HepG2 (cell line): Measurements from ENCODE around the gene ARL3. TPM values are rescaled to one million over a fixed set of nuclear protein-coding genes. Genes with fewer than 3 reads are reported as not detected.

ENCODE experiments used
- ATAC-seq: fragments of 200-7000 bp; cut with Tn5 transposase; 3 replicates; pipeline ENCODE4 v1.9.1; 2020; ENCODE audit warnings: mild to moderate bottlenecking, moderate library complexity
- BruUV-seq: library from RNA; stranded (reverse); fragments of 400-500 nt; replicated peaks from 2 replicates; lab custom pipeline; 2021; lab: Mats Ljungman, UMichigan
- CTCF ChIA-PET: fragments of 300-600 bp; formaldehyde crosslinking; extraction: SDS; loops from one replicate; lab custom pipeline; 2021; ENCODE audit warnings: low total read pairs, inconsistent platforms, low intra/inter-chr PET ratio; lab: Yijun Ruan, JAX
- POLR2A ChIA-PET: fragments of 350-600 bp; sonication (Branson Sonifier 250); formaldehyde crosslinking; loops from one replicate; lab custom pipeline; 2020; ENCODE audit warnings: antibody characterized with exemption, inconsistent platforms; lab: Yijun Ruan, JAX
- DNase-seq: peaks from one replicate; pipeline ENCODE4 v3.0.0-alpha.2; 2015; ENCODE audit warnings: low spot score
- FAIRE-seq: peaks from 3 replicates; lab custom pipeline; 2011; peaks lifted over from hg19 to GRCh38; lab: Jason Lieb, UNC
- H2AFZ ChIP-seq: one replicate; pipeline ENCODE4 v1.6.1; 2011; ENCODE audit warnings: low read length, inconsistent platforms
- H3K27ac ChIP-seq: fragments of 300-600 bp; 3 replicates; pipeline ENCODE4 v1.8.0; 2011; ENCODE audit warnings: mixed run types, mild to moderate bottlenecking, mixed read lengths, low read length, inconsistent platforms; ENCODE audit not compliant: insufficient read depth; ENCODE audit errors: extremely low read length
- H3K27me3 ChIP-seq, 2 experiments: fragments of 200-600 bp in 1 of 2; 2 replicates in 1 of 2; 3 replicates in 1 of 2; pipeline versions ENCODE4 v1.6.0 to v1.8.0; 2011; ENCODE audit warnings: low read length in 2 of 2, mild to moderate bottlenecking in 2 of 2, moderate library complexity in 2 of 2, inconsistent platforms in 1 of 2; ENCODE audit not compliant: insufficient read depth in 2 of 2, control insufficient read depth in 1 of 2
- H3K36me3 ChIP-seq, 2 experiments: fragments of 200-600 bp in 1 of 2; replicated peaks in 1 of 2; 2 replicates in 1 of 2; 3 replicates in 1 of 2; pipeline versions ENCODE4 v1.5.1 to v1.8.0; 2011; ENCODE audit warnings: low read length in 2 of 2, inconsistent platforms in 1 of 2; ENCODE audit not compliant: insufficient read depth in 2 of 2, control insufficient read depth in 1 of 2
- H3K4me1 ChIP-seq: 2 replicates; pipeline ENCODE4 v1.5.1; 2012; ENCODE audit warnings: low read length, inconsistent platforms; ENCODE audit not compliant: insufficient read depth
- H3K4me2 ChIP-seq: 2 replicates; pipeline ENCODE4 v1.6.0; 2011; ENCODE audit warnings: low read depth, low read length, inconsistent platforms
- H3K4me3 ChIP-seq, 3 experiments: fragments of 200-600 bp in 1 of 3; sonication (generic), shearing (Covaris generic) in 1 of 3; replicated peaks in 1 of 3; 2 replicates each; pipeline ENCODE4 v1.5.1; 2011 to 2016; ENCODE audit warnings: low read length in 3 of 3, inconsistent platforms in 2 of 3, low read depth in 2 of 3, mild to moderate bottlenecking in 2 of 3, control low read depth in 1 of 3, mixed read lengths in 1 of 3; ENCODE audit not compliant: insufficient read depth in 1 of 3
- H3K79me2 ChIP-seq: one replicate; pipeline ENCODE4 v1.6.1; 2011; ENCODE audit warnings: low read length, inconsistent platforms; ENCODE audit not compliant: insufficient read depth
- H3K9ac ChIP-seq: 2 replicates; pipeline ENCODE4 v1.6.0; 2011; ENCODE audit warnings: mild to moderate bottlenecking, low read depth, low read length, inconsistent platforms; ENCODE audit not compliant: insufficient read depth
- H3K9me3 ChIP-seq: 2 replicates; pipeline ENCODE4 v1.5.1; 2012; ENCODE audit warnings: mild to moderate bottlenecking, low read length
- H4K20me1 ChIP-seq: 2 replicates; pipeline ENCODE4 v1.6.0; 2011; ENCODE audit warnings: inconsistent platforms, mild to moderate bottlenecking, low read length, moderate library complexity; ENCODE audit not compliant: insufficient read depth
- CTCF ChIP-seq: sonication (generic); formaldehyde crosslinking; IDR thresholded peaks from 2 replicates; pipeline ENCODE4 v1.5.0; 2020; ENCODE audit warnings: mild to moderate bottlenecking, missing genetic modification reagents, moderate library complexity
- PHF8 ChIP-seq: sonication (generic); formaldehyde crosslinking; IDR thresholded peaks from 2 replicates; pipeline ENCODE4 v1.5.0; 2020; ENCODE audit warnings: missing genetic modification reagents
- SAP130 ChIP-seq: IDR thresholded peaks from 2 replicates; pipeline ENCODE4 v1.6.1; 2016; ENCODE audit warnings: low read depth
- SMARCE1 ChIP-seq: fragments of 450-650 bp; IDR thresholded peaks from 2 replicates; pipeline ENCODE4 v1.6.1; 2017; ENCODE audit warnings: borderline replicate concordance
- TCF7 ChIP-seq: sonication (generic); IDR thresholded peaks from 2 replicates; pipeline ENCODE4 v1.6.1; 2016; ENCODE audit warnings: antibody characterized with exemption, low read depth
- ZNF230 ChIP-seq: sonication (generic); formaldehyde crosslinking; IDR thresholded peaks from 2 replicates; pipeline ENCODE4 v1.4.0; 2020; ENCODE audit warnings: mild to moderate bottlenecking, missing genetic modification reagents
- ZNF761 ChIP-seq: sonication (generic); formaldehyde crosslinking; conservative IDR thresholded peaks from 2 replicates; pipeline ENCODE4 v1.4.0; 2020; ENCODE audit warnings: mild to moderate bottlenecking, missing genetic modification reagents
- WGBS: methylation state at CpG from one replicate; pipeline ENCODE4 v1.1.6; 2017; ENCODE audit warnings: low lambda C conversion rate; 5-methylcytosine and 5-hydroxymethylcytosine counted together
- in situ Hi-C: cut with HindIII; loops from 2 replicates; pipeline ENCODE4 v1.10.0; 2017; ENCODE audit warnings: low pct_unique_long_range_greater_than_20kb; ENCODE audit not compliant: extremely low pct_ligation_motif_present
- intact Hi-C: fragments of 100-400 bp; cut with micrococcal nuclease; formaldehyde crosslinking; loops from one replicate; pipeline ENCODE4 v1.10.0; 2022; ENCODE audit not compliant: unreplicated experiment
- polyA plus RNA-seq, 8 experiments: library from polyadenylated mRNA; depleted of rRNA in 3 of 8; stranded (reverse) in 7 of 8; unstranded in 1 of 8; fragments of >200 nt; fragmentation: Illumina TruSeq in 4 of 8; extraction: Trizol in 4 of 8; gene quantifications; 2 replicates each; pipeline versions ENCODE4 v1.2.1 to v1.2.3, GENCODE V29; 2011 to 2016; ENCODE audit warnings: low read depth in 4 of 8, missing spikeins in 1 of 8, mixed read lengths in 1 of 8; ENCODE audit not compliant: insufficient read depth in 1 of 8
- total RNA-seq, 5 experiments: library from RNA; depleted of rRNA; stranded (reverse); fragments of >200 nt; fragmentation: Illumina TruSeq; extraction: Trizol; gene quantifications; 2 replicates each; pipeline ENCODE4 v1.2.3, GENCODE V29; 2016; ENCODE audit warnings: low read depth in 1 of 5
- TF ChIP-seq, protein P1 (sequence below): sonication (generic); formaldehyde crosslinking; conservative IDR thresholded peaks from 2 replicates; pipeline ENCODE4 v1.4.0; 2020; ENCODE audit warnings: mild to moderate bottlenecking, missing genetic modification reagents, moderate library complexity

The ARL3 gene
- total and polyA plus RNA-seq, 2 of the 13 experiments (the other 11 are each of a cell fraction or from before 2014, with no cell fraction given) = 5.2 to 6.6 TPM

DNA sequence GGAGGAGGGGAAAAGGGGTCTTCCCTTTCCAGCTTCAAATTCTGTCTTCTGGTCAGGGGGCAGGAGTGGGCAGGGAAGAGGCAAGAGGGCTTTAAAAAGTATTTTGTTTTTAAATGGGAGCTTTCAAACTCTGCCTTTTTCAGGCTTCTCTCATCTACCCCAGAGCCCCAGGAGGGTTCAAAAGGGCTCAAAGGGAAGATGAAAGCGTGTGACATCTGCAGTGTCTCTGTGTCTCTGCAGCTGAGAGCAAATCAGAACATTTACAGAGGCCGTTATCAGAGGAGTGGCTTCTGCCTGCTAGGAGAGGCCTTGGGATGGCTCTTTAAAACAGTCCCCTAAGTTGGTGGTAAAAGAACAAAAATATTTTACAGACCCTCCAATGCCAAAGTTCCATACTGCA, 39.6 kb downstream of the ARL3 start:
- BruUV-seq = no TSS peak
- no peaks in the 10 kb centered on the region for H3K79me2 ChIP-seq
- WGBS = 0% methylated on average over 2 of the region's 2 CpGs
- no peak overlapping the region for H3K9ac ChIP-seq
- POLR2A ChIA-PET = interaction anchor here (0.7 to 2.5 kb wide), 8 partner anchors 11 to 47 kb away, joined by 3 to 12 read pairs (median 8); no protein-coding TSS in a partner anchor
- no peak overlapping the region for H3K27ac ChIP-seq
- TF ChIP-seq ZNF761 (CRISPR knock-in tag) (no peak), ZNF230 (CRISPR knock-in tag) (no peak), TCF7 (peak; percentile 37; the same call in 1 of the 2 replicates), SMARCE1 (no peak), CTCF (CRISPR knock-in tag) (0 out of 2 replicates have a peak, but pooled peaks have one; percentile 3), PHF8 (CRISPR knock-in tag) (0 out of 2 replicates have a peak, but pooled peaks have one; percentile 7), SAP130 (CRISPR knock-in tag) (no peak)
- TF ChIP-seq, protein P1, sequence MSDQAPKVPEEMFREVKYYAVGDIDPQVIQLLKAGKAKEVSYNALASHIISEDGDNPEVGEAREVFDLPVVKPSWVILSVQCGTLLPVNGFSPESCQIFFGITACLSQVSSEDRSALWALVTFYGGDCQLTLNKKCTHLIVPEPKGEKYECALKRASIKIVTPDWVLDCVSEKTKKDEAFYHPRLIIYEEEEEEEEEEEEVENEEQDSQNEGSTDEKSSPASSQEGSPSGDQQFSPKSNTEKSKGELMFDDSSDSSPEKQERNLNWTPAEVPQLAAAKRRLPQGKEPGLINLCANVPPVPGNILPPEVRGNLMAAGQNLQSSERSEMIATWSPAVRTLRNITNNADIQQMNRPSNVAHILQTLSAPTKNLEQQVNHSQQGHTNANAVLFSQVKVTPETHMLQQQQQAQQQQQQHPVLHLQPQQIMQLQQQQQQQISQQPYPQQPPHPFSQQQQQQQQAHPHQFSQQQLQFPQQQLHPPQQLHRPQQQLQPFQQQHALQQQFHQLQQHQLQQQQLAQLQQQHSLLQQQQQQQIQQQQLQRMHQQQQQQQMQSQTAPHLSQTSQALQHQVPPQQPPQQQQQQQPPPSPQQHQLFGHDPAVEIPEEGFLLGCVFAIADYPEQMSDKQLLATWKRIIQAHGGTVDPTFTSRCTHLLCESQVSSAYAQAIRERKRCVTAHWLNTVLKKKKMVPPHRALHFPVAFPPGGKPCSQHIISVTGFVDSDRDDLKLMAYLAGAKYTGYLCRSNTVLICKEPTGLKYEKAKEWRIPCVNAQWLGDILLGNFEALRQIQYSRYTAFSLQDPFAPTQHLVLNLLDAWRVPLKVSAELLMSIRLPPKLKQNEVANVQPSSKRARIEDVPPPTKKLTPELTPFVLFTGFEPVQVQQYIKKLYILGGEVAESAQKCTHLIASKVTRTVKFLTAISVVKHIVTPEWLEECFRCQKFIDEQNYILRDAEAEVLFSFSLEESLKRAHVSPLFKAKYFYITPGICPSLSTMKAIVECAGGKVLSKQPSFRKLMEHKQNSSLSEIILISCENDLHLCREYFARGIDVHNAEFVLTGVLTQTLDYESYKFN (CRISPR knock-in tag) = no peak
- TF ChIP-seq, all 625 proteins: peak for 3
- Histone ChIP-seq H3K4me1 (peaks cover 99% of the 10 kb centered on the region), H3K9me3 (no peaks in the 10 kb centered on the region), H3K4me3 (peak overlapping the region; percentile 47 to 69 (median 48); a peak in 5 of 6 replicates), H2AFZ (no peak overlapping the region), H3K4me2 (peak overlapping the region; percentile 82), H4K20me1 (no peaks in the 10 kb centered on the region), H3K27me3 (no peaks in the 10 kb centered on the region), H3K36me3 (no peaks in the 10 kb centered on the region)
- in situ Hi-C loops (no loop called here), intact Hi-C loops (no loop called here)
- CTCF ChIA-PET = no interaction called here
- ATAC-seq (peak; percentile 13), DNase-seq (peak; percentile 53), FAIRE-seq (no peak)
